PC-3 (cell line): ENCODE results near the gene CNTNAP2. TPM values are rescaled to one million over a fixed set of nuclear protein-coding genes. Genes with fewer than 3 reads are reported as not detected.

ENCODE experiments used
- ATAC-seq: fragments of 200-7000 bp; cut with Tn5 transposase; 2 replicates; pipeline ENCODE4 v1.9.1; 2020; ENCODE audit warnings: mild to moderate bottlenecking, moderate library complexity
- BruUV-seq: library from RNA; stranded (reverse); fragments of 400-500 nt; replicated peaks from 2 replicates; lab custom pipeline; 2021; lab: Mats Ljungman, UMichigan
- CTCF ChIA-PET: fragments of 300-600 bp; sonication (Branson Sonifier 250); formaldehyde crosslinking; loops from one replicate; lab custom pipeline; 2022; ENCODE audit warnings: antibody characterized with exemption; lab: Charles Lee
- POLR2A ChIA-PET: fragments of 300-600 bp; sonication (Branson Sonifier 250); formaldehyde crosslinking; loops from one replicate; lab custom pipeline; 2022; ENCODE audit warnings: antibody characterized with exemption; ENCODE audit not compliant: unreplicated experiment; lab: Charles Lee
- DNase-seq: peaks from one replicate; pipeline ENCODE4 v3.0.0-alpha.2; 2015
- H2AFZ ChIP-seq: fragments of 300-600 bp; sonication (generic); 2 replicates; pipeline ENCODE4 v1.6.0; 2016; ENCODE audit warnings: antibody characterized with exemption, low read length
- H3F3A ChIP-seq: fragments of 300-600 bp; sonication (generic); one replicate; pipeline ENCODE4 v1.6.0; 2017; ENCODE audit warnings: antibody characterized with exemption, low read length, control low read depth, mild to moderate bottlenecking; ENCODE audit not compliant: unreplicated experiment
- H3K27ac ChIP-seq: fragments of 300-600 bp; sonication (generic); 2 replicates; pipeline ENCODE4 v1.5.1; 2016; ENCODE audit warnings: mild to moderate bottlenecking, low read length
- H3K27me3 ChIP-seq: fragments of 300-600 bp; sonication (generic); 2 replicates; pipeline ENCODE4 v1.6.1; 2016; ENCODE audit warnings: low read length, mixed read lengths
- H3K36me3 ChIP-seq: fragments of 300-600 bp; sonication (generic); 2 replicates; pipeline ENCODE4 v1.6.1; 2016; ENCODE audit warnings: low read depth, mixed run types, low read length, mixed read lengths
- H3K4me1 ChIP-seq: fragments of 300-600 bp; sonication (generic); 2 replicates; pipeline ENCODE4 v1.5.1; 2016; ENCODE audit warnings: low read length; ENCODE audit not compliant: insufficient read depth
- H3K4me2 ChIP-seq: fragments of 300-600 bp; sonication (generic); 2 replicates; pipeline ENCODE4 v1.6.0; 2016; ENCODE audit warnings: low read length
- H3K4me3 ChIP-seq: fragments of 300-600 bp; sonication (generic); 2 replicates; pipeline ENCODE4 v1.5.1; 2016; ENCODE audit warnings: mild to moderate bottlenecking, low read length, mixed read lengths
- H3K79me2 ChIP-seq: fragments of 300-600 bp; sonication (generic); 2 replicates; pipeline ENCODE4 v1.6.1; 2017; ENCODE audit warnings: low read length, mixed read lengths
- H3K9ac ChIP-seq: fragments of 300-600 bp; sonication (generic); 2 replicates; pipeline ENCODE4 v1.6.0; 2016; ENCODE audit warnings: mild to moderate bottlenecking, low read length
- H3K9me2 ChIP-seq: fragments of 300-600 bp; sonication (generic); replicated peaks from 2 replicates; pipeline ENCODE4 v1.6.1; 2016; ENCODE audit warnings: mixed run types, low read length, mixed read lengths
- H3K9me3 ChIP-seq: fragments of 300-600 bp; sonication (generic); 2 replicates; pipeline ENCODE4 v1.6.1; 2016; ENCODE audit warnings: low read length, mixed read lengths
- H4K20me1 ChIP-seq: fragments of 300-600 bp; sonication (generic); 2 replicates; pipeline ENCODE4 v1.6.1; 2016; ENCODE audit warnings: low read length, mixed read lengths
- CTCF ChIP-seq: fragments of 300-600 bp; sonication (generic); conservative IDR thresholded peaks from 2 replicates; pipeline ENCODE4 v1.5.1; 2017; ENCODE audit warnings: antibody characterized with exemption, low read depth, mild to moderate bottlenecking, low read length
- EZH2 ChIP-seq: fragments of 300-600 bp; sonication (generic); IDR thresholded peaks from one replicate; pipeline ENCODE4 v1.6.1; 2017; ENCODE audit warnings: antibody characterized with exemption, mild to moderate bottlenecking, low read length; ENCODE audit not compliant: unreplicated experiment
- EZH2phosphoT487 ChIP-seq: fragments of 300-600 bp; sonication (generic); IDR thresholded peaks from 2 replicates; pipeline ENCODE4 v1.6.1; 2018; ENCODE audit warnings: mild to moderate bottlenecking, antibody characterized with exemption, low read length, borderline replicate concordance
- intact Hi-C: fragments of 100-400 bp; cut with micrococcal nuclease; formaldehyde crosslinking; loops from 2 replicates; pipeline ENCODE4 v1.9.0; 2023
- total RNA-seq: library from RNA; depleted of rRNA; stranded (reverse); fragments of >200 nt; gene quantifications from 2 replicates; pipeline ENCODE4 v1.2.3, GENCODE V29; 2014

The CNTNAP2 gene
- total RNA-seq, 1 experiment from 2014 or later = 1.5 TPM

GRCh38 chr7:146700015-146700560, 583.5 kb downstream of the CNTNAP2 start:
- ChIA-PET POLR2A (no interaction called here), CTCF (no interaction called here)
- no peaks in the 10 kb centered on the region for H3F3A ChIP-seq
- no peaks in the 10 kb centered on the region for H3K9me2 ChIP-seq
- no peaks in the 10 kb centered on the region for H3K9me3 ChIP-seq
- no peaks in the 10 kb centered on the region for H3K36me3 ChIP-seq
- no peaks in the 10 kb centered on the region for H3K79me2 ChIP-seq
- intact Hi-C loops = loop anchor here (5.0 kb wide), 1 partner anchor 288 kb away; no protein-coding TSS in a partner anchor
- TF ChIP-seq EZH2phosphoT487 (no peak), CTCF (no peak), EZH2 (no peak)
- H3K27ac ChIP-seq = no peak overlapping the region
- no TSS peak for BruUV-seq
- DNase-seq = peak; percentile 60
- no peak overlapping the region for H3K9ac ChIP-seq
- no peaks in the 10 kb centered on the region for H3K27me3 ChIP-seq
- no peaks in the 10 kb centered on the region for H4K20me1 ChIP-seq
- H3K4me3 ChIP-seq = no peak overlapping the region
- H3K4me2 ChIP-seq = no peak overlapping the region
- no peak overlapping the region for H2AFZ ChIP-seq
- H3K4me1 ChIP-seq = no peaks in the 10 kb centered on the region
- peak; percentile 66 for ATAC-seq

GRCh38 chr7:146701166-146701565, 584.6 kb downstream of the CNTNAP2 start:
- no peaks in the 10 kb centered on the region for H3K79me2 ChIP-seq
- H3K36me3 ChIP-seq = no peaks in the 10 kb centered on the region
- no peak for TF ChIP-seq CTCF
- no peak for TF ChIP-seq EZH2phosphoT487
- TF ChIP-seq EZH2 = no peak
- H3K4me2 ChIP-seq = no peak overlapping the region
- no peak overlapping the region for H3K27ac ChIP-seq
- no peak for DNase-seq
- no peaks in the 10 kb centered on the region for H3K27me3 ChIP-seq
- CTCF ChIA-PET = no interaction called here
- H3K9ac ChIP-seq = no peak overlapping the region
- no peak overlapping the region for H2AFZ ChIP-seq
- H3F3A ChIP-seq = no peaks in the 10 kb centered on the region
- no peaks in the 10 kb centered on the region for H3K9me2 ChIP-seq
- no TSS peak for BruUV-seq
- no peak overlapping the region for H3K4me3 ChIP-seq
- H3K4me1 ChIP-seq = no peaks in the 10 kb centered on the region
- intact Hi-C loops = loop anchor here (5.0 kb wide), 1 partner anchor 289 kb away; no protein-coding TSS in a partner anchor
- POLR2A ChIA-PET = no interaction called here
- ATAC-seq = peak; percentile 49
- H4K20me1 ChIP-seq = no peaks in the 10 kb centered on the region
- H3K9me3 ChIP-seq = no peaks in the 10 kb centered on the region

- intact Hi-C loops = loop anchor here (5.0 kb wide), 1 partner anchor 291 kb away; no protein-coding TSS in a partner anchor
- H3K79me2 ChIP-seq = no peaks in the 10 kb centered on the region
- H4K20me1 ChIP-seq = no peaks in the 10 kb centered on the region
- H2AFZ ChIP-seq = no peak overlapping the region
- H3K36me3 ChIP-seq = no peaks in the 10 kb centered on the region
- H3K4me2 ChIP-seq = no peak overlapping the region
- H3K4me1 ChIP-seq = no peaks in the 10 kb centered on the region
- H3K27me3 ChIP-seq = no peaks in the 10 kb centered on the region
- TF ChIP-seq CTCF = no peak
- no peak for TF ChIP-seq EZH2phosphoT487
- TF ChIP-seq EZH2 = no peak
- H3K9me3 ChIP-seq = no peaks in the 10 kb centered on the region
- no peak for DNase-seq
- ChIA-PET POLR2A (no interaction called here), CTCF (no interaction called here)
- no peaks in the 10 kb centered on the region for H3K9me2 ChIP-seq
- no peak overlapping the region for H3K27ac ChIP-seq
- H3K4me3 ChIP-seq = no peak overlapping the region
- no TSS peak for BruUV-seq
- ATAC-seq = no peak
- no peak overlapping the region for H3K9ac ChIP-seq
- no peaks in the 10 kb centered on the region for H3F3A ChIP-seq
These were observed 586.3 kb downstream of the CNTNAP2 start for GRCh38 chr7:146702898-146703297.
